Neural cell (in vitro differentiated cells): Measurements from ENCODE around the gene RASAL3.

Source experiments
- EP300 ChIP-seq: fragments of 450-650 bp; conservative IDR thresholded peaks from 2 replicates; pipeline ENCODE4 v1.6.1; 2014; ENCODE audit warnings: antibody characterized with exemption, mild to moderate bottlenecking, moderate library complexity; ENCODE audit not compliant: poor library complexity, severe bottlenecking
- EZH2 ChIP-seq: fragments of 200-600, 300-800 bp; shearing (Covaris generic), sonication (generic); IDR thresholded peaks from 2 replicates; pipeline ENCODE4 v1.6.1; 2014; ENCODE audit warnings: antibody characterized with exemption, low read length, borderline replicate concordance, mild to moderate bottlenecking; ENCODE audit not compliant: insufficient read depth, poor library complexity, severe bottlenecking
- POLR2AphosphoS5 ChIP-seq: IDR thresholded peaks from 2 replicates; pipeline ENCODE4 v1.6.1; 2012
- RAD21 ChIP-seq: fragments of 450-650 bp; conservative IDR thresholded peaks from 2 replicates; pipeline ENCODE4 v1.6.1; 2014; ENCODE audit warnings: antibody characterized with exemption, mild to moderate bottlenecking, moderate library complexity
- TF ChIP-seq, protein P1 (sequence below): fragments of 450-650 bp; IDR thresholded peaks from 2 replicates; pipeline ENCODE4 v1.5.1; 2014; ENCODE audit warnings: antibody characterized with exemption, mild to moderate bottlenecking, moderate library complexity; ENCODE audit not compliant: poor library complexity, severe bottlenecking
- TF ChIP-seq, protein P2 (sequence below): IDR thresholded peaks from 2 replicates; pipeline ENCODE4 v1.6.1; 2012; ENCODE audit warnings: borderline replicate concordance

DNA sequence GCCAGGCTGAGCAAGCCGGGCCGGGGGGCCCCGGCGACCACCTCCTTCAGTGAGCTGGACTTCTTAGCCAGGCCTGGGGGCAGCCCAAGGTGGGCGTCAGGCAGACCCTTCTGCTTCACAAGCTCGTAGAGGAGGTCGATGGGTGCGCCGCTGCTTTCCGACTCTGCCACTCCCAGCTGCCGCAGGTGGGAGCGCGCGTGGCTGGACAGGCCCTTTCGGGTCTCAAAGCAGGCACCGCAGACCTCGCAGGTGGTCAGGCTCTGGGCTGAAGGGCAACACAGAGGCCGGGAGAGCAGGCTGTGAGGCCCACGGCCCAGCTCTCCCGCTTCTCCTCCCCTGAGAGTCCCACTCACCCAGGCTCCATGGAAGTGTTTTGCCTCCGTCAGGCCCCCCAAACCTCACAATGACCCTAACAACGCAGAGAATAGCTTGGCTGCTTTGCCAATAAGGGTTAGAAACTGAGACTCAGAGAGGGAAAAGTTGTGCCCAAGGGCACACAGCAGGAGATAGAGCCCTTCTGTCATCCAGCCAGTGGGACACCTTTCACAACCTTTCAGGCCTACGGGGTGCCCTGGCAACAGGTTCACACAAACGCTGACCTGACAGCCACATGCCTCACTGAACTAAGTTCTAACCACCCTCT lies 34.4 kb downstream of the RASAL3 start:
- TF ChIP-seq EP300 (no peak), POLR2AphosphoS5 (no peak), EZH2 (no peak), RAD21 (no peak)
- TF ChIP-seq, protein P1, sequence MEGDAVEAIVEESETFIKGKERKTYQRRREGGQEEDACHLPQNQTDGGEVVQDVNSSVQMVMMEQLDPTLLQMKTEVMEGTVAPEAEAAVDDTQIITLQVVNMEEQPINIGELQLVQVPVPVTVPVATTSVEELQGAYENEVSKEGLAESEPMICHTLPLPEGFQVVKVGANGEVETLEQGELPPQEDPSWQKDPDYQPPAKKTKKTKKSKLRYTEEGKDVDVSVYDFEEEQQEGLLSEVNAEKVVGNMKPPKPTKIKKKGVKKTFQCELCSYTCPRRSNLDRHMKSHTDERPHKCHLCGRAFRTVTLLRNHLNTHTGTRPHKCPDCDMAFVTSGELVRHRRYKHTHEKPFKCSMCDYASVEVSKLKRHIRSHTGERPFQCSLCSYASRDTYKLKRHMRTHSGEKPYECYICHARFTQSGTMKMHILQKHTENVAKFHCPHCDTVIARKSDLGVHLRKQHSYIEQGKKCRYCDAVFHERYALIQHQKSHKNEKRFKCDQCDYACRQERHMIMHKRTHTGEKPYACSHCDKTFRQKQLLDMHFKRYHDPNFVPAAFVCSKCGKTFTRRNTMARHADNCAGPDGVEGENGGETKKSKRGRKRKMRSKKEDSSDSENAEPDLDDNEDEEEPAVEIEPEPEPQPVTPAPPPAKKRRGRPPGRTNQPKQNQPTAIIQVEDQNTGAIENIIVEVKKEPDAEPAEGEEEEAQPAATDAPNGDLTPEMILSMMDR = no peak
- TF ChIP-seq, protein P2, sequence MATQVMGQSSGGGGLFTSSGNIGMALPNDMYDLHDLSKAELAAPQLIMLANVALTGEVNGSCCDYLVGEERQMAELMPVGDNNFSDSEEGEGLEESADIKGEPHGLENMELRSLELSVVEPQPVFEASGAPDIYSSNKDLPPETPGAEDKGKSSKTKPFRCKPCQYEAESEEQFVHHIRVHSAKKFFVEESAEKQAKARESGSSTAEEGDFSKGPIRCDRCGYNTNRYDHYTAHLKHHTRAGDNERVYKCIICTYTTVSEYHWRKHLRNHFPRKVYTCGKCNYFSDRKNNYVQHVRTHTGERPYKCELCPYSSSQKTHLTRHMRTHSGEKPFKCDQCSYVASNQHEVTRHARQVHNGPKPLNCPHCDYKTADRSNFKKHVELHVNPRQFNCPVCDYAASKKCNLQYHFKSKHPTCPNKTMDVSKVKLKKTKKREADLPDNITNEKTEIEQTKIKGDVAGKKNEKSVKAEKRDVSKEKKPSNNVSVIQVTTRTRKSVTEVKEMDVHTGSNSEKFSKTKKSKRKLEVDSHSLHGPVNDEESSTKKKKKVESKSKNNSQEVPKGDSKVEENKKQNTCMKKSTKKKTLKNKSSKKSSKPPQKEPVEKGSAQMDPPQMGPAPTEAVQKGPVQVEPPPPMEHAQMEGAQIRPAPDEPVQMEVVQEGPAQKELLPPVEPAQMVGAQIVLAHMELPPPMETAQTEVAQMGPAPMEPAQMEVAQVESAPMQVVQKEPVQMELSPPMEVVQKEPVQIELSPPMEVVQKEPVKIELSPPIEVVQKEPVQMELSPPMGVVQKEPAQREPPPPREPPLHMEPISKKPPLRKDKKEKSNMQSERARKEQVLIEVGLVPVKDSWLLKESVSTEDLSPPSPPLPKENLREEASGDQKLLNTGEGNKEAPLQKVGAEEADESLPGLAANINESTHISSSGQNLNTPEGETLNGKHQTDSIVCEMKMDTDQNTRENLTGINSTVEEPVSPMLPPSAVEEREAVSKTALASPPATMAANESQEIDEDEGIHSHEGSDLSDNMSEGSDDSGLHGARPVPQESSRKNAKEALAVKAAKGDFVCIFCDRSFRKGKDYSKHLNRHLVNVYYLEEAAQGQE = no peak
